MV-4-11 (cell line): ENCODE measurements around the gene LRG1.

Source experiments
- DNase-seq: peaks from one replicate; lab custom pipeline; 2025; lab: John Stamatoyannopoulos, UW

Gene LRG1

GRCh38 chr19:4493104-4493928 lies 46.5 kb downstream of the LRG1 start:
- no peak for DNase-seq

- DNase-seq: no peak
These were observed 47.3 kb downstream of the LRG1 start for GRCh38 chr19:4492337-4493103.

GRCh38 chr19:4491446-4491845 lies 48.4 kb downstream of the LRG1 start:
- DNase-seq: no peak

GRCh38 chr19:4488496-4488895 lies 51.3 kb downstream of the LRG1 start:
- DNase-seq: no peak

- no peak for DNase-seq
These were observed 52.3 kb downstream of the LRG1 start for GRCh38 chr19:4487572-4487971.
